NOMO-1 treated with dmso at 0.1 percent for 144 hours (cell line): ENCODE results near the gene UBL4A.

ENCODE experiments used
- DNase-seq: peaks from one replicate; lab custom pipeline; 2025; ENCODE audit not compliant: unreplicated experiment; lab: John Stamatoyannopoulos, UW

UBL4A gene

DNA sequence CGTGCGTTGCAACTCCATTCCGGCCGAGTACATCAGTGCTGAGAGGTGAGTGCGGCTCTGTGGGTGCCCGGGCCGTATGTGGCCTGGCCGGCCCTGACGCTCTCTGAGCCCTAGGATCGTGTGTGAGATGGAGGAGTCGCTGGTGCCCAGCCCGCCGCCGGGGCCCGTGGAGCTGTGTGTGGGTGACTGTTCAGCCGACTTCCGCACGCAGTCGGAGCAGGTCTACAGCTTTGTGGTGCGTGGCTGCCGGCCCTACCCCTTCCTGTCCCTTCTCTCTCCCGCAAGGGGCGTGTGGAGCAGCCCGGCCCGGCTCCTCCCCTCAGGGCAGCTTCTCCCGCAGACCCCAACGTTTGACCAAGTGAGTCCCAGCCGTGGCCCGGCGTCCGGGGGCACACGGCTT is 20.4 kb downstream of the UBL4A start:
- DNase-seq = no peak

DNA sequence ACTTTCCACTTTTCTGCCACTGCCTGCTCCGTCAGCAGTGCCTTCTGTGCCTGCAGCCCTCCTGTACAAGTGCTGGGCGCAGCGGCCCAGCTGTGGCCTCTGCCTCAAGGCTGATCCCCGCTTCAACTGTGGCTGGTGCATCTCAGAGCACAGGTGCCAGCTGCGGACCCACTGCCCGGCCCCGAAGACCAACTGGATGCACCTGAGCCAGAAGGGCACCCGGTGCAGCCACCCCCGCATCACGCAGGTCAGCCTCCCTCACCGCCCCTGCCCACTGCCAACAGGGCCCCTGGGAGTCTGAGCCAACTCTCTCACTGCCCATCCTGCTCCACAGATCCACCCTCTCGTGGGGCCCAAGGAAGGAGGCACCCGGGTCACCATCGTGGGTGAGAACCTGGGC is 20.8 kb downstream of the UBL4A start:
- DNase-seq = no peak

DNA sequence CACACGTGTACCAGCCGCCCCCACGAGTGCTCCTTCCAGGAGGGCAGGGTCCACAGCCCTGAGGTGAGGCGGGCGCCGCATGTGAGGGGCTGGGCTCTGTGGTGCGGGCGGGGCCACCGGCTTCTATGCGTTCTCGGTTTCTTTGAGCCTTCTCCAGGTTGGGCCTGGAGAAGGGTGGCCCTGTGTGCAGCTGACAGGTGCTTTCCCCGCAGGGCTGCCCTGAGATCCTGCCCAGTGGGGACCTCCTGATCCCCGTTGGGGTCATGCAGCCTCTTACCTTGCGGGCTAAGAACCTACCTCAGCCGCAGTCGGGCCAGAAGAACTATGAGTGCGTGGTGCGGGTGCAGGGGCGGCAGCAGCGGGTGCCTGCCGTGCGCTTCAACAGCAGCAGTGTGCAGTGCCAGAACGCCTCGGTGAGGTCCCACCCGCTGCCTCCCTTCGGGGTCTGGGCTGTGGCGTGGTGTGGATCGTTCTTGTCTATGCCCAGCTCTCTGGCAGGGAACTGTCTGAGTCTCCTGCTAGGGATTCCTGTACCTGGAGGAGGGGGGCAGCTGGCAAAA is 21.5 kb downstream of the UBL4A start:
- no peak for DNase-seq

DNA sequence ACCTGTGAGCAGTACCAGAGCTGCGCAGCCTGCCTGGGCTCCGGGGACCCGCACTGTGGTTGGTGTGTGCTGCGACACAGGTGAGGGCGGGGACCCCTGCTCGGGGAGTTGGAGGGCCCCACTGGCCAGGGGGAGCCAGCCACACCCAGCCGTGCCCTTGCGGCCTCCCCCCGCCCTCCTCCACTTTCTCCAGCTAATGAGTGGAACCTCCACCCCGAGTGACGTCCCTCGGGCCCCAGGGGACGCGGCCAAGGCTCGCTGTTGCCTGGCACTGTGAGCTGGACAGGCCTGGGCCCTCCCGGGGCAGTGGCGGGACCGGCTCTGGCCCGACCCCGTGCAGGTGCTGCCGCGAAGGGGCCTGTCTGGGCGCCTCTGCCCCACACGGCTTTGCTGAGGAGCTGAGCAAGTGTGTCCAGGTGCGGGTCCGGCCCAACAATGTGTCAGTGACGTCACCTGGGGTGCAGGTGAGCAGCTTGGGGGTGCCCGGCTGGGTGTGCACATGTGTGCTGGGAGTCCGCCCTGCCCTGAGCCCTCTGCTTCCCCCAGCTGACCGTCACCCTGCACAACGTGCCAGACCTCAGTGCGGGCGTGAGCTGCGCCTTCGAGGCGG is 22.7 kb downstream of the UBL4A start:
- no peak for DNase-seq

DNA sequence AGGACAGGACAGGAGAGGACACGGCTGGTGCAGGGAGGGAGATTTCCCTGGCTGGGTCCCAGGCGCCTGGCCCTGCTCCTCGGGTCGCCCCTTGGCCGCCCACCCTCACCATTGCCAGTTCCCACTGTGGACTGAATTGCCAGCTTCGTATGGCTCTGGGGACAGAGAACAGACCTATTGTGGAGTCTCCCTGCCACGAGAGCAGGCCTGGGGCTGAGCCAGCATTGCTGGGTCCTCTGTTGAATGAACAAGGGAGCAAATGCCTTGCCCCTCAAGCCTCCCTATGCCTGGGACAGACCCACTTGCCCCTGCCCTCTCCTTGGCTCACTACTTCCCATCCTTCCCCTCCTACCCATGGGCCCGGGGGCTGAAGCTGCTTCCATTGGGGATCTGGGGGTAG is 24.0 kb downstream of the UBL4A start:
- DNase-seq = no peak

DNA sequence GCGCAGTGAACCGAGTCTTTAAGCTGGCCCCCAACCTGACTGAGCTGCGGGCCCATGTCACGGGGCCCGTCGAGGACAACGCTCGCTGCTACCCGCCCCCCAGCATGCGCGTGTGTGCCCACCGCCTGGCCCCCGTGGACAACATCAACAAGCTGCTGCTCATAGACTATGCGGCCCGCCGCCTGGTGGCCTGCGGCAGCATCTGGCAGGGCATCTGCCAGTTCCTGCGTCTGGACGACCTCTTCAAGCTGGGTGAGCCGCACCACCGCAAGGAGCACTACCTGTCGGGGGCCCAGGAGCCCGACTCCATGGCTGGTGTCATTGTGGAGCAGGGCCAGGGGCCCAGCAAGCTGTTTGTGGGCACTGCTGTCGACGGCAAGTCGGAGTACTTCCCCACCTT is 26.1 kb downstream of the UBL4A start:
- DNase-seq = no peak

DNA sequence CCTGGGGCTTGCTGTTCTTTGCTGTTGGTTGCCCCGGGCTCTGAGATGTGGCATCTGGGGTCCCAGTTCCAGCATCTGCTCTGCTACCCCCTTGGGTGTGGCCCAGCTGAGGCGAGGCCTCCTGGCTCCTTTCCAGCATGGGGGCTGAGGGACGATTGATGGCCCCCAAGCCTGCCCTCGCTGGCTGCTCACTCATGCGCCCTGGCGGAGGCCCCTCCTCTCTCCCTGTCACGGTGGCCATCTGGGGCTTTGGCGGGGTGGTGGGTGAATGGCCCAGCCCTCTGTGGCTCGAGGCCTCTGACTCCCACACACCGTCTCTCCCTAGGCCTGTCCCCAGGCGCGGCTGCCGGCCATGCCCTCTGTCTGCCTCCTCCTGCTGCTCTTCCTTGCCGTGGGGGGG is 26.6 kb downstream of the UBL4A start:
- no peak for DNase-seq

DNA sequence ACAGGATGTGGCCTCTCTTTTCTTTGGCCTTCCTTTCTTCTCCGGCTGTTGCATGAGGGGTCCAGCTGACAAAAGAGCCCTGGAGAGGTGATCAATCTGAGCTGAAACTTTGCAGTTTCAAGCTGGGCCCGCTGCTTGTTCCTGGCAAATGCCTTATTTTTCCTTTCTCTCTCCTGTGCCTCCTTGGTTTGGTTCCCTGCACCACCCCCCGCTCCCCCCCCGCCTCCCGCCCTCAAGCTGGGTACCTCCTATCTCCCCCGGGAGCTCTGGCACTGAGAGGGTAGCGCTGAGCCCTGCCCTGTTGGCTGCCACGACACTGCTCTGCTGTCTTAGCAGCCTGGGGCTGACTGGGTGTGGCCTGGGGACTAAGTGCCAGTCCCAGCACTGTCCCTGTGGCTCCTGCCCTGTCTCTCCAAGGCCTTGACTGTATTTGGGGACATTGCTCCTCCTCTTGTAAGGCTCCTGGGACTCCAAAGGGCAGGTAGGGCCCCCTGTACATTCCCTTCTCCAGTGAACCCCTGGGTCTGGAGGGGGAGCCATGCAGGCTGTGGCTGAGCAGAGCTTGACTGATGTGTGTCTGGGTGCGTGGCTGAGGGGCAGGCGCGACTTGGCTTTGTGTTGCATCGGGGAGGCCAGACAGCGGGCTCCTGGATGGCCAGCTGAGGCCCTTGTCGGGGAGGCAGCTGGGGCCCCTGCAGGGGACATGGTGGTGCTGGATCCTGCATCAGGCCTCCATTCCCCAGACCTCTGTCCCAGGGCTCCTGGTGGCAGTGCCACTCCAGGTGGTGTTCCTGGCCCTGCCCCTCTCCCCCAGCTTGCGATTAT is 27.2 kb downstream of the UBL4A start:
- DNase-seq = no peak

DNA sequence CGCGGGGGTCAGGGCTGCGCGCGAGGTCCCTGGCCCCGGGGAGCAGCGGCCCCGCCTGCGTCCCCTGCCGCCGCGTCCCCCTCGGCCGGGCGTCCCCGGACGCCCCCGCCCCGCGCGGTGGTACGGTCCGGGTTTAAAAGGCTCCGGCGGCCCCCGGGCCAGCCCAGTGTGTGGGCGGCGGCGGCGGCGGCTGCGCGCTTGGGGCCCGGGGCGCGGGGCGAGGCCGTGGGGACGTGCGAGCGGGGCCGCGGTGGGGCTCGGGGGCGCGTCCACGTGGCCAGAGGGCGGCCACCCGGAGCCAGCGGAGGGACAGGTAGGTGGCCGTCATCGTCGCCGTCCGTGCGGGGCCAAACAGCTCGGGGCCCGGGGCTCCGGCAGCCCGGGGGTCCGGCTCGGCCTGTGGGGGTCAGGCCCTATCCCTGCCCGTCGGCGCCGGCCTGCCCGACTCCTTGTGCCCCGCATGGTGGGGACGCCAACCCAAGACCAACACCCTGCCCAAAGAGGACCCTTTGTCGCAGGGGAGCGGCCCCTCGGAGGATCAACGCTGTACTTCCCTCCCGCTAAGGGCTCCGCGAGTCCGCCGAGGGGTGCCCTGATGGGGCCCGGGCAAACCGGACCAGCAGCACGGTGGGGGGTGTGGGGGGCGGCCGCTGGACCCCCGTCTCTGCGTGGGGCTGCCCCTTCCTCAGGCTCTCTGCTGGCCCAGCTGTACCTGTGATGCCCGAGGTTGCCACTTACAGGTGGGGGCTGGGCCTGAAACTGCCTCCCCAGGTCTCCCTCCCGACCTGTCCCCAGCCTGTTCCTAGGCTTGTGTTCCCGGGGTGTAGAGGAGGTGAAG is 28.1 kb downstream of the UBL4A start, which contains the start of gene PLXNA3:
Gene PLXNA3 (plus strand): TSS at position 166 of the 838 bp plus-strand sequence. CDS start 1,903 bp downstream, outside the sequence.
- DNase-seq = no peak

DNA sequence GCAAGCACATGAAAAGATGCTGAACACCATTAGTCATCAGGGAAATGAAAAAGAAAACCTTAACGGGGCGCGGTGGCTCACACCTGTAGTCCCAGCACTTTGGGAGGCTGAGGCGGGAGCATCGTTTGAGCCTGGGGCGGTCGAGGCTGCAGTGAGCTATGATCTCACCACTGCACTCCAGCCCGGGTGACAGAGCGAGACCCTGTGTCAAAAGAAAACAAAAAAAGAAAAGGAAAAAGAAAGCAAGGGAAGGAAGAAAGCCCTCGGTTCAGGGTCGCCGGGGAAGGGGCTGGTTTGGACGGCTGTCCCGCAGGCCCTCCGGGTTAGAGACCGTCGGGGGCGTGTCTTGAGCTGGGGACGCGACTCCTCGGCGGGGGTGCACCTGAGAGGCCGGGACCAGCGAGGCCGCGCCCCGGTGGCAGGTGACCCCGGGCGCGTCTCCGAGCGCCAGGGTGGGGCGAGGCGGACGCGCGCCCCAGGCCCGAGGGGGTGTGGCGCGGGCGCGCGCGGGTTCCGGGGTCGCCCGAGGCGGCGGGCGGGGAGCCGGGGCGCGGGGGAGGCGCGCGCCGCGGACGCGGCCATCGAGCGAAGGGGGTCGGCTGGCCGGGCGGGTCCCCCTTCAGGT is 28.8 kb downstream of the UBL4A start:
- DNase-seq = no peak

DNA sequence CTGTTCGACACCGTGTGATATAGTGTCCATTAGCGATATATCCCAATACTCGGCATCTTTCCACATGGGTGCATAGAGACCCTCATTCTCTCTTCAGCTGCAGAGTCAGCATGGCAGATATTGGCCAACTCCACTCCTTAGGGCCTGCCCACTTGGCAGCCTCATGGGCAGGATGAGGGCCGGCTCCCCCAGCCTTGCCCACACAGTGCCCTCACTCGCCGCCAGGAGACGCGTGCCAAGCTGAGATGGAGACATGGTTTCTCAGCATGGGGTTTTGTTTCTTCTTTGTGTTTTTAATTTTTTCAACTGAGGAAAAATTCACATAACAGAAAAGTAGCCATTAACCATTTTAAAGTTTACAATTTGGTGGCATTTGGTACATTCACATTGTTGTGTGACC is 33.6 kb downstream of the UBL4A start:
- no peak for DNase-seq

DNA sequence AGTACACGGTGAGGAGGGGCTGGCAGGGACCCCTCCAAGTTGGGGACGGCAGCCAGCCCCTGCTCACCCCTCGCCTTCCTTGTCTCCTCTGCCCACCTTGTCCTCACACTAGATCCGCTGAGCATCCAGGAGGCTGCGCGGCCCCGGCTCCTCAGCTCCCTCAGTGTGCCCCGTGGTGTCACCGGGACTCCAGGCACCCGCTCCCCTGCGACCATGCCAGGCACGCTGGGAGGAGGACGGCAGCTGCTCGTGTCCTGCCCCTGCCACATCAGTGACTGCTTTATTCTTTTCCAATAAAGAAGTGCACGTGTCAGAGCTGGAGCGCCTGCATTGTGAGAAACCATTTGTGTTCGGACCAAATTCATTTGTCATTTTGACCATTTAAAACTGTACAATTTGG is 36.1 kb downstream of the UBL4A start:
- DNase-seq = no peak

DNA sequence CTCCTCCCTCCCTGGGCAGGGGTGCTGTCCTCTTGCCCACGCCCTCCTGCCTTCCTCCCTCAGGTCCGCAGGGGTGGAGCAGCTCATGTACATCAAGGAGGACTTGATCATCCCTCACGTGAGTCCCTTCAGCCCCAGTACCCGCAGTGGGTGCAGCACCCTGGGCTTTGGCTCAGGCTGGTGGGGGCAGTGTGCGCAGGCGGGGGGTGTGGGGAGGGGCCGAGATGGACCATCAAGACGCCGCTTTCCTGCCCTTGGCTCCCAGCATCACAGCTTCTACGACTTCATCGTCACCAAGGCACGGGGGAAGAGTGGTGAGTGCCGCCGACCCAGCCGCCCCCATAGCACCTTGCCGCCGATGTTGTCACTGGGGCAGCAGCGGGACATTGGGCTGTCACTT is 36.8 kb downstream of the UBL4A start:
- DNase-seq = no peak

DNA sequence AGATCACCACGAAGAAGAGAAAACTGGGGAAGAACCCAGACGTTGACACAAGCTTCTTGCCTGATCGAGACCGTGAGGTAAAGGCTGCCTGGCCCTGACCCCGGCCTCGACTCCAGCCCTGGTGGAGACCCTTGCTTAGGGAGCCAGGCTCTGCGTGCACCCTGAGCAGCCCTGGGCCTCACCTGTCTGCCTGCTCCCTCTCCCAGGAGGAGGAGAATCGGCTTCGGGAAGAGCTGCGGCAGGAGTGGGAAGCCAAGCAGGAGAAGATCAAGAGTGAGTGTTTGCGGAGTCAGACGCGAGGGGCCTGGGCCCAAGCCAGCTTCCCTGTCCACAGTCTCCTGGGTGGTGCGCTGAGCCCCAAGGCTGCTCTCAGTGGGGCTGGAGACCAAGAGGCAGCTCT is 37.9 kb downstream of the UBL4A start:
- DNase-seq = no peak

DNA sequence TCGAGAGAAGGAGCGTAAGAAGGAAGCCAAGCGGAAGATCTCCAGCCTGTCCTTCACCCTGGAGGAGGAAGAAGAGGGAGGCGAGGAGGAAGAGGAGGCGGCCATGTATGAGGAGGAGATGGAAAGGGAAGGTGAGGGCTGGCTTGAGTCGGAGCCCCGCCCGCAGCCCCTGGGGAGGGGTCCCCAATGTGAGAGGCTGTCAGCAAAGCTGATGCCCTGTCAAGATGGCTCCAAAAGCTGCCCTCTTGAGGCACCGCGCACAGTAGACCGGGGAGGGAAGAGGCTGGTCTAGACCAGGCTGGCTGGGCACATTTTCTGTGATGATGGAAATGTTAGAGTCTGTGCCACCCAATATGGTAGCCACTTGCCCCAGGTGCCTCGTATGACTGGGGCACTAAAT is 40.0 kb downstream of the UBL4A start:
- no peak for DNase-seq

DNA sequence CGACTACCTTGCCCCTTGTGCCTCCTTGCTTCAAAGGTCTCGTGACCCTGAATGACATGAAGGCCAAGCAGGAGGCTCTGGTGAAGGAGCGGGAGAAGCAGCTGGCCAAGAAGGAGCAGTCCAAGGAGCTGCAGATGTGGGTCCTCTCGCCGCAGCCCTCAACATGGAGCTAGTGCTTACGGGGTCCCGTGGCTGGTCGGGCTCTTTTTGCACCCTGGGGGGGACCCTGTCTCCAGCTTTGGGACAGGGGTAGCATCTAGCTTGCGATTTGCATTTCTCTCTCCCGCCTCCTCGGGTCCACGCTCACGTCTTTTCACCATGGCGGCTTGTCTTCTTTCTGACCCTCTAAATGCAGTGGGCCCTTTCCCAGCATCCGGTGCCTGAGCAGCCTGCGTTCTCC is 40.6 kb downstream of the UBL4A start:
- DNase-seq = no peak

DNA sequence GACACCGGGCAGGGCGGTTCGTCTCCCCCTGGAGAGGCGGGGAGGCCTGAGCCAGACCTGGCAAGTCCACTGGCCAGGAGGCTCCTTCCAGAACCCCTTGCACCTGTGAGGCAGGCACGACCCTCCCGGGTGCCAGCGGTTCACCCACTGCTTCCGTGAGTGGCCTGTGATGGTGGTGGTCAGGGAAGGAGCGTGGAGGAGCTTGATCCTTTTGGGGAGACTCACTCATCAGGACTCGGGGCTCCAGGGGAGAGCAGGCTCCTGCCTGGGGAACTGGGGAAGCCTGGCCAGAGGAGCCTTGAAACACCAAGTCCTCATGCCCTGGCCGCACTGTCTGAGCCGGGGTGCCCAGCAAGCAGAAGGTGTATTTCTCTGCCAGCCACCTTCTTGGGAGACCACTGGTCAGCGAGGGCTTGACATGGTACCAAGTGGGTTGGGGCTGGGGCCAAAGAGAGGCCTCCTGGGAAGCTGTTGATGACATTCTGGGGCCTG is 41.6 kb downstream of the UBL4A start:
- no peak for DNase-seq

DNA sequence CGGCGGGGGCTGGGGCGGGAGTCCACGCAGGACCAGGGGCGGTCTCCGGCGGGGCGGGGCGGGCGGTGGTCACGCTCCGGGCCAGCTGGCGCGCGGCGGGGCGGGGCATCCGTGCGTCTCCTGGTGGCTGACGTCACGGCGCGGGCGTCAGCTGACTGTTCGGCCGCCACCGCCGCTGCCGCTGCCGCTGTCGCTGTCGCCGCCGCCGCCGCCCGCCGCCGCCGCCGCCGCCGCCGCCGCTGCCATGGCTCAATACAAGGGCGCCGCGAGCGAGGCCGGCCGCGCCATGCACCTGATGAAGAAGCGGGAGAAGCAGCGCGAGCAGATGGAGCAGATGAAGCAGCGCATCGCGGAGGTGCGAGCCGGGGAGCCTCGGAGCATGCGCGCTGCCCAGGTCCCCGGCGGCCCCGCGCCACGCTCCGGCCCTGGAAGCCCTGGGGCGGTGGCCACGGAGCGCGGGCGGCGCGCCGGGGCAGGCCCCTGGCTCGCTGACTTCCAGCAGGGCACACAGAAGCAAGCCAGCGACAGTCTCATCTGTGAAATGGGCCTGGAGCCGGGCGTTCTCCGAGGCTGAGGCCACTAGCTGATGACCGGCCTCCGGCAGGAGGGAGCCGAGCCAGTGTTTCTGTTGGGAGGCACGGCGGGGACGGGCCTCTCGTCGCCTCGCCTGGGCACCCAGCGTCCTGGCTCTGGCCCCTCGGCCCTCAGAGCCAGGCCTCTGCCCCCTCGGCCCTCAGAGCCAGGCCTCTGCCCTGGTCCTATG is 42.2 kb downstream of the UBL4A start, which contains the start of gene FAM50A:
Gene FAM50A (plus strand): TSS at position 150 of the 763 bp plus-strand sequence. CDS start 95 bp downstream, at position 245.
- no peak for DNase-seq

DNA sequence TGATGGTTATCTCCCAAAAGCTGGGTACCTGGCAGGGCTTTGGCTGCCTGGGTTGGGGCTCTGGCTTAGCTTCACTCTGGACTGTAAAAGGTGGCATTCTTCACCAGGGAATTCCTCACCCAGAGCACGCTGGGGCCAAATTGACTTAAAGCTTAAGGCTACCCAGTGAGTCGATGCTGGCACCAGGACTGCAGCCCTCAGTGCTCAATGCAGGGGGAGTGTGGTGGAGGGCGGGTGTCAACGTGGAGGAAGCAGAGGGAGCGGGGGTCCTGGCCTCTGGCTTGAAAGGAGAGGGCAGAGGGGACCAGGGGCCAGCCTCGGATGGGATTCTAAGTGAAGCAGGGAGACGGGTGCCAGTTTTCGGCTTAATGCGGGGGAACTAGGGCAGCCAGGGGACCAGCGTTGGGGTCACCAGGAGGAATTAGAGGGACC is 42.9 kb downstream of the UBL4A start:
- no peak for DNase-seq
